ENCODE measurements around the gene BRSK2. TPM values are rescaled to one million over a fixed set of nuclear protein-coding genes. Genes with fewer than 3 reads are reported as not detected.
A peak's percentile ranks its signal among the peaks of the same experiment; 100 is the strongest.

BRSK2 gene
- total RNA-seq, 3 donors from 2014 or later, result 0.15 to 0.80 (median 0.66) TPM

- Histone ChIP-seq H3K27me3 (no peaks in the 10 kb centered on the region), H3K4me3 (no peak overlapping the region), H3K9me3 (no peaks in the 10 kb centered on the region), H3K36me3 (no peaks in the 10 kb centered on the region), H3K4me1 (peaks cover 15 to 26% of the 10 kb centered on the region in 2 donors), H3K27ac (no peak overlapping the region)
- no peak for DNase-seq (ENCODE audit: low spot score in 2 of 2)
- TF ChIP-seq POLR2A (IDR thresholded peaks at IDR 0.05) (no peak), POLR2AphosphoS5 (IDR thresholded peaks at IDR 0.05) (no peak), CTCF (IDR thresholded peaks at IDR 0.05) (no peak)
- intact Hi-C loops (cut with DNase I; ENCODE audit: low total_unique reads), result no loop called here
Measured at GRCh38 chr11:1500466-1501420, 111.0 kb downstream of the BRSK2 start.

GRCh38 chr11:1501421-1502167 lies 111.9 kb downstream of the BRSK2 start:
- Histone ChIP-seq H3K36me3 (no peaks in the 10 kb centered on the region), H3K27me3 (no peaks in the 10 kb centered on the region), H3K9me3 (no peaks in the 10 kb centered on the region), H3K27ac (peak overlapping the region in 1 of 2 donors; percentile 67), H3K4me1 (peaks cover 15 to 26% of the 10 kb centered on the region in 2 donors), H3K4me3 (no peak overlapping the region)
- intact Hi-C loops (cut with DNase I; ENCODE audit: low total_unique reads), result no loop called here
- no peak for DNase-seq (ENCODE audit: low spot score in 2 of 2)
- TF ChIP-seq POLR2AphosphoS5 (IDR thresholded peaks at IDR 0.05) (no peak), POLR2A (IDR thresholded peaks at IDR 0.05) (no peak)

- no peak overlapping the region for H3K4me3 ChIP-seq
- no peaks in the 10 kb centered on the region for H3K36me3 ChIP-seq
- intact Hi-C loops (cut with DNase I; ENCODE audit: low total_unique reads), result no loop called here
- no peaks in the 10 kb centered on the region for H3K27me3 ChIP-seq
- TF ChIP-seq POLR2AphosphoS5 (IDR thresholded peaks at IDR 0.05) (no peak), CTCF (IDR thresholded peaks at IDR 0.05) (no peak), POLR2A (IDR thresholded peaks at IDR 0.05) (no peak)
- no peak for DNase-seq (ENCODE audit: low spot score in 2 of 2)
- H3K4me1 ChIP-seq, result peaks cover 15 to 26% of the 10 kb centered on the region in 2 donors
- H3K9me3 ChIP-seq, result no peaks in the 10 kb centered on the region
- peak overlapping the region in 1 of 2 donors; percentile 67 for H3K27ac ChIP-seq
Measured at GRCh38 chr11:1502168-1502953, 112.6 kb downstream of the BRSK2 start.

- H3K9me3 ChIP-seq, result no peaks in the 10 kb centered on the region
- H3K4me3 ChIP-seq, result peak overlapping the region in 1 of 3 donors; percentile 8
- intact Hi-C loops (cut with DNase I; ENCODE audit: low total_unique reads), result no loop called here
- H3K4me1 ChIP-seq, result peaks cover 15 to 26% of the 10 kb centered on the region in 2 donors
- TF ChIP-seq POLR2A (IDR thresholded peaks at IDR 0.05) (no peak), POLR2AphosphoS5 (IDR thresholded peaks at IDR 0.05) (no peak), CTCF (IDR thresholded peaks at IDR 0.05) (no peak)
- DNase-seq (ENCODE audit: low spot score in 2 of 2), result peak; percentile 49 to 86
- peak overlapping the region; percentile 40 to 67 for H3K27ac ChIP-seq
- H3K27me3 ChIP-seq, result no peaks in the 10 kb centered on the region
- H3K36me3 ChIP-seq, result no peaks in the 10 kb centered on the region
Measured at GRCh38 chr11:1502954-1503707, 113.4 kb downstream of the BRSK2 start.

Data from breast epithelium (tissue), 4 donors.